ENCODE data around the gene IP6K1. TPM values are rescaled to one million over a fixed set of nuclear protein-coding genes. Genes with fewer than 3 reads are reported as not detected.
A peak's percentile ranks its signal among the peaks of the same experiment; 100 is the strongest.
"Not testable (repeated sequence)": the region's sequence is repeated elsewhere in the genome, so short reads cannot be mapped to it uniquely, and the experiment has no call there.

The IP6K1 gene
- total RNA-seq, 4 donors from 2014 or later, result 13.5 to 22.2 (median 19.5) TPM

GRCh38 chr3:49757197-49757596 lies 29.1 kb downstream of the IP6K1 start:
- no peaks in the 10 kb centered on the region for H3K27me3 ChIP-seq
- TF ChIP-seq POLR2A (IDR thresholded peaks at IDR 0.05), result no peak
- H3K4me1 ChIP-seq, result peaks cover 48 to 53% of the 10 kb centered on the region in 2 donors
- peak in 1 of 2 donors; percentile 41 for ATAC-seq
- no peaks in the 10 kb centered on the region for H3K9me3 ChIP-seq
- in situ Hi-C loops (cut with MboI; ENCODE audit: low sequenced_read_pairs in 4 of 4), result no loop called here
- H3K27ac ChIP-seq, result peak overlapping the region in 1 of 4 donors; percentile 36
- intact Hi-C loops (cut with DNase I; ENCODE audit: low total_unique reads), result no loop called here
- no peak for DNase-seq
- H3K36me3 ChIP-seq, result no peaks in the 10 kb centered on the region
- no peak overlapping the region for H3K4me3 ChIP-seq

GRCh38 chr3:49756036-49756435 lies 30.3 kb downstream of the IP6K1 start:
- no peak for ATAC-seq
- no peak overlapping the region for H3K27ac ChIP-seq
- H3K4me1 ChIP-seq, result peaks cover 48 to 53% of the 10 kb centered on the region in 2 donors
- TF ChIP-seq CTCF (IDR thresholded peaks at IDR 0.05 in 4 of 5, conservative IDR thresholded peaks at IDR 0.05 in 1 of 5) (no peak), POLR2A (IDR thresholded peaks at IDR 0.05) (no peak)
- no peak overlapping the region for H3K4me3 ChIP-seq
- no peaks in the 10 kb centered on the region for H3K27me3 ChIP-seq
- H3K36me3 ChIP-seq, result no peaks in the 10 kb centered on the region
- in situ Hi-C loops (cut with MboI; ENCODE audit: low sequenced_read_pairs in 4 of 4) (no loop called here), intact Hi-C loops (cut with DNase I; ENCODE audit: low total_unique reads) (no loop called here)
- H3K9me3 ChIP-seq, result no peaks in the 10 kb centered on the region
- no peak for DNase-seq

GRCh38 chr3:49754536-49754935 lies 31.8 kb downstream of the IP6K1 start:
- peak overlapping the region in 1 of 4 donors; percentile 10 for H3K27ac ChIP-seq
- ATAC-seq (peak; percentile 60 to 63), DNase-seq (no peak)
- H3K27me3 ChIP-seq, result no peaks in the 10 kb centered on the region
- TF ChIP-seq CTCF (IDR thresholded peaks at IDR 0.05 in 4 of 5, conservative IDR thresholded peaks at IDR 0.05 in 1 of 5), result no peak
- TF ChIP-seq POLR2A (IDR thresholded peaks at IDR 0.05), result no peak
- no peak overlapping the region for H3K4me3 ChIP-seq
- no peaks in the 10 kb centered on the region for H3K9me3 ChIP-seq
- peaks cover 48 to 61% of the 10 kb centered on the region in 2 donors for H3K4me1 ChIP-seq
- no peaks in the 10 kb centered on the region for H3K36me3 ChIP-seq
- intact Hi-C loops (cut with DNase I; ENCODE audit: low total_unique reads), result no loop called here
- in situ Hi-C loops (cut with MboI; ENCODE audit: low sequenced_read_pairs in 4 of 4), result no loop called here

DNA sequence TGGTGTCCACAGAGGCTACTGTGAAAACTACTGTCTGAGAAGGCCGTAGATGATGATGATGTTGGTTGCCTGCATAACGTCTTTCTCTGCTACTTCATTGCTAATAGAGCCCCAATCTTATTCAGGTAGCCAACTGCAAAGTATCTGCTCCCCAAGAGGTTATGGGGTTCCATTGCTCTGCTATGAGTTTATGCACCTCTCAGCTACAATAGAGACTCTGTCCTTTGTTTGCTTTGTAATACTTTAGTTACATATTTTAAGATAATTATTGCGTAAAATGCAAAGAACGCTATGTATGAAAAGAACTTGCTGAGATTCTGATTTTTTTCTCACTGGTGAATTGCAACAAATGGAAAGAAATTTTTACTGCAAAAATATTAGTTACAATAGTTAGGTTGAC lies 34.8 kb downstream of the IP6K1 start:
- H3K4me3 ChIP-seq, result no peak overlapping the region
- peaks cover 25 to 34% of the 10 kb centered on the region in 2 donors for H3K4me1 ChIP-seq
- H3K9me3 ChIP-seq, result no peaks in the 10 kb centered on the region
- no peak for ATAC-seq
- intact Hi-C loops (cut with DNase I; ENCODE audit: low total_unique reads), result no loop called here
- in situ Hi-C loops (cut with MboI; ENCODE audit: low sequenced_read_pairs in 4 of 4), result no loop called here
- no peak for DNase-seq
- H3K27ac ChIP-seq, result no peak overlapping the region
- H3K27me3 ChIP-seq, result no peaks in the 10 kb centered on the region
- peaks cover 2 to 13% of the 10 kb centered on the region in 2 donors for H3K36me3 ChIP-seq
- TF ChIP-seq POLR2A (IDR thresholded peaks at IDR 0.05), result no peak

- intact Hi-C loops (cut with DNase I; ENCODE audit: low total_unique reads) (no loop called here), in situ Hi-C loops (cut with MboI; ENCODE audit: low sequenced_read_pairs in 4 of 4) (no loop called here)
- H3K27ac ChIP-seq, result peak overlapping the region in 2 of 4 donors; percentile 54 to 59
- no peaks in the 10 kb centered on the region for H3K27me3 ChIP-seq
- no peak overlapping the region for H3K4me3 ChIP-seq
- ATAC-seq, result peak; percentile 32 to 68
- no peak for TF ChIP-seq POLR2A (IDR thresholded peaks at IDR 0.05)
- no peak for TF ChIP-seq CTCF (IDR thresholded peaks at IDR 0.05 in 4 of 5, conservative IDR thresholded peaks at IDR 0.05 in 1 of 5)
- H3K36me3 ChIP-seq, result peaks cover 2 to 13% of the 10 kb centered on the region in 2 donors
- H3K4me1 ChIP-seq, result peaks cover 14 to 23% of the 10 kb centered on the region in 2 donors
- H3K9me3 ChIP-seq, result no peaks in the 10 kb centered on the region
- DNase-seq, result no peak
Measured at GRCh38 chr3:49750056-49750455, 36.3 kb downstream of the IP6K1 start.

DNA sequence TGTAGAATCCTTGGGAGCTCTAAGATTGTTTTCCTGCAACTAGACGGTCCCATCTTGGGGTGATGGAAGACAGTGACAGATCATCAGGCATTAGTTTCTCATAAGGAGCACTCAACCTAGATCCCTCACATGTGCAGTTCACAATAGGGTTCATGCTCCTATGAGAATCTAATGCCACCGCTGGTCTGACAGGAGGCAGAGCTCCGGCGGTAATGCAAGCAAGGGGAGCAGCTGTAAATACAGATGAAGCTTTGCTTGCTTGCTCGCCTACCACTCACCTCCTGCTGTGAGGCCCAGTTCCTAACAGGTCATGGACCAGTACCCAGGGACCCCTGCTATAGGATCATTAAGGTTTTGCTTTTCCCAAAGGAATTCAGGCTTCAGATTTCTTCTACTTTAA lies 37.5 kb downstream of the IP6K1 start:
- H3K27ac ChIP-seq; ATAC-seq; H3K4me3 ChIP-seq; H3K27me3 ChIP-seq; in situ Hi-C loops (cut with MboI; ENCODE audit: low sequenced_read_pairs in 4 of 4); intact Hi-C loops (cut with DNase I; ENCODE audit: low total_unique reads); DNase-seq; H3K9me3 ChIP-seq: not testable (repeated sequence)
- Histone ChIP-seq H3K36me3 (peaks cover 2 to 13% of the 10 kb centered on the region in 2 donors), H3K4me1 (peaks cover 3 to 13% of the 10 kb centered on the region in 2 donors)

Data from gastrocnemius medialis (tissue), 4 donors.